ENCODE measurements around the gene TBCCD1. TPM values are rescaled to one million over a fixed set of nuclear protein-coding genes. Genes with fewer than 3 reads are reported as not detected.

The TBCCD1 gene
- total and polyA plus RNA-seq, 2 of the 8 experiments (the other 6 are each of a cell fraction or from before 2014, with no cell fraction given): 11.3 to 13.9 TPM

GRCh38 chr3:186590580-186591295 lies 23.6 kb upstream of the TBCCD1 start:
- Histone ChIP-seq H2BK15ac (ENCODE audit: low read length) (no peak overlapping the region), H2BK20ac (ENCODE audit: low read length) (no peak overlapping the region), H2AFZ (ENCODE audit: low read length) (no peak overlapping the region), H3K4me3 (ENCODE audit: extremely low read depth in 1 of 4, insufficient read depth in 2 of 4, low read depth in 3 of 4, low read length in 4 of 4) (no peak overlapping the region), H3K27ac (ENCODE audit: low read depth, low read length) (no peak overlapping the region), H4K91ac (replicated peaks; ENCODE audit: insufficient read length, low read length) (no peak overlapping the region), H4K5ac (ENCODE audit: insufficient read length, low read depth, low read length) (no peak overlapping the region), H2BK12ac (ENCODE audit: low read depth, low read length) (no peak overlapping the region), H2BK5ac (ENCODE audit: low read depth, low read length) (no peak overlapping the region), H4K8ac (ENCODE audit: extremely low read depth, insufficient read depth, low read length) (no peak overlapping the region), H3K36me3 (ENCODE audit: control insufficient read depth in 2 of 4, insufficient read depth in 4 of 4, low read length in 3 of 4) (peaks cover 0 to 2% (median under 1%) of the 10 kb centered on the region in 4 experiments; a peak in 2 of 8 replicates), H3K27me3 (replicated peaks in 1 of 4; ENCODE audit: control insufficient read depth in 3 of 4, extremely low read depth in 1 of 4, insufficient read depth in 3 of 4, low read length in 3 of 4) (no peaks in the 10 kb centered on the region), H3K4me2 (ENCODE audit: insufficient read depth in 1 of 2, low read depth in 2 of 2, low read length in 2 of 2) (no peak overlapping the region), H4K20me1 (replicated peaks in 1 of 2; ENCODE audit: control insufficient read depth in 1 of 2, insufficient read depth in 2 of 2, low read length in 2 of 2) (no peaks in the 10 kb centered on the region), H2BK120ac (replicated peaks; ENCODE audit: low read depth, low read length) (no peak overlapping the region), H3K56ac (replicated peaks; ENCODE audit: insufficient read length, low read depth, low read length) (no peak overlapping the region), H2AK5ac (ENCODE audit: low read depth, low read length) (no peak overlapping the region), H3K9ac (replicated peaks in 1 of 4; ENCODE audit: extremely low read depth in 1 of 4, low read depth in 3 of 4, low read length in 3 of 4) (no peak overlapping the region), H3K4me1 (replicated peaks in 1 of 4; ENCODE audit: control insufficient read depth in 3 of 4, insufficient read depth in 4 of 4, low read length in 3 of 4) (no peaks in the 10 kb centered on the region), H3K23ac (ENCODE audit: insufficient read length) (no peak overlapping the region), H3K79me1 (ENCODE audit: low read depth, low read length) (no peaks in the 10 kb centered on the region; the same call in 1 of the 2 replicates), H3K4ac (replicated peaks; ENCODE audit: insufficient read length, low read depth, low read length) (no peak overlapping the region), H3K23me2 (ENCODE audit: low read depth, low read length) (no peaks in the 10 kb centered on the region), H3K9me3 (ENCODE audit: insufficient read depth in 2 of 2, low read depth in 1 of 2, low read length in 1 of 2) (no peaks in the 10 kb centered on the region), H3K18ac (ENCODE audit: extremely low read depth, low read length) (no peak overlapping the region), H3K79me2 (ENCODE audit: control insufficient read depth in 1 of 2, insufficient read depth in 2 of 2, low read length in 2 of 2) (no peaks in the 10 kb centered on the region), H3K14ac (ENCODE audit: insufficient read length) (no peak overlapping the region)
- DNase-seq (ENCODE audit: low read depth in 1 of 2, low spot score in 2 of 2): no peak
- ChIA-PET POLR2A (ENCODE audit: partially characterized antibody) (interaction anchor here (0.8 to 10.2 kb wide), 3 partner anchors 20 to 200 kb away, joined by 3 to 85 read pairs (median 6); partner anchors contain the start of genes DNAJB11 and EIF4A2), CTCF (ENCODE audit: partially characterized antibody) (interaction anchor here (0.7 to 23.7 kb wide), 11 partner anchors 8 to 231 kb away, joined by 3 to 333 read pairs (median 4); partner anchors contain the start of genes AHSG and EIF4A2)
- 88% methylated on average over 7 of the region's 7 CpGs; no CpG with 5 or more reads in 1 of the 2 experiments for WGBS, 2 experiments (ENCODE audit: extremely low coverage in 1 of 2, insufficient coverage in 1 of 2, insufficient read length in 1 of 2, insufficient replicate concordance in 2 of 2, low coverage in 1 of 2, low lambda C conversion rate in 2 of 2, missing lambda C conversion rate in 1 of 2)
- FAIRE-seq: no peak
- TF ChIP-seq SUZ12 (IDR thresholded peaks at IDR 0.05; ENCODE audit: low read length) (no peak), SIN3A (conservative IDR thresholded peaks at IDR 0.05 in 1 of 2, IDR thresholded peaks at IDR 0.05 in 1 of 2; ENCODE audit: low read depth in 1 of 2, low read length in 2 of 2) (no peak)
